Pericardium fibroblast (primary cell): ENCODE data around the gene NUDT2. TPM values are rescaled to one million over a fixed set of nuclear protein-coding genes. Genes with fewer than 3 reads are reported as not detected.

Experiments
- total RNA-seq: library from RNA; depleted of rRNA; stranded (reverse); fragments of >200 nt; gene quantifications from 2 replicates; pipeline ENCODE4 v1.2.3, GENCODE V29; 2015

Gene NUDT2
- total RNA-seq, result 20.9 and 27.3 TPM in 2 replicates

GRCh38 chr9:34328987-34329832 lies at the start of gene NUDT2, which contains the start of gene KIF24:
Gene NUDT2, plus strand, starts transcription at chr9:34329569. Its CDS starts 9,471 bp downstream, at chr9:34339040.
Gene KIF24, minus strand, starts transcription at chr9:34329268. Its CDS starts 17,922 bp downstream, at chr9:34311346.

GRCh38 chr9:34376596-34377403 lies 47.4 kb downstream of the NUDT2 start, which contains the start of gene MYORG:
Gene MYORG, minus strand, starts transcription at chr9:34376898. Its CDS starts 3,955 bp downstream, at chr9:34372943.

Other genes starting within 250 kb of the NUDT2 start
- 18.9 and 27.0 TPM in 2 replicates for gene DCAF12, start 202.9 kb upstream of the NUDT2 start, total RNA-seq
- gene UBAP1, start 150.5 kb upstream of the NUDT2 start, total RNA-seq, result 22.6 and 31.4 TPM in 2 replicates
- 0.09 and 0.70 TPM in 2 replicates for gene KIF24, start 301 bp upstream of the NUDT2 start, total RNA-seq
- 0.94 and 2.9 TPM in 2 replicates for gene MYORG, start 47.3 kb downstream of the NUDT2 start, total RNA-seq
- 8.5 and 10.6 TPM in 2 replicates for gene FAM219A, start 129.0 kb downstream of the NUDT2 start, total RNA-seq
- not detected in 2 replicates for gene DNAI1, start 129.2 kb downstream of the NUDT2 start, total RNA-seq
- gene ENHO, start 193.4 kb downstream of the NUDT2 start, total RNA-seq, result not detected in 2 replicates